ENCODE results near the gene SLC25A23.

Gene SLC25A23

DNA sequence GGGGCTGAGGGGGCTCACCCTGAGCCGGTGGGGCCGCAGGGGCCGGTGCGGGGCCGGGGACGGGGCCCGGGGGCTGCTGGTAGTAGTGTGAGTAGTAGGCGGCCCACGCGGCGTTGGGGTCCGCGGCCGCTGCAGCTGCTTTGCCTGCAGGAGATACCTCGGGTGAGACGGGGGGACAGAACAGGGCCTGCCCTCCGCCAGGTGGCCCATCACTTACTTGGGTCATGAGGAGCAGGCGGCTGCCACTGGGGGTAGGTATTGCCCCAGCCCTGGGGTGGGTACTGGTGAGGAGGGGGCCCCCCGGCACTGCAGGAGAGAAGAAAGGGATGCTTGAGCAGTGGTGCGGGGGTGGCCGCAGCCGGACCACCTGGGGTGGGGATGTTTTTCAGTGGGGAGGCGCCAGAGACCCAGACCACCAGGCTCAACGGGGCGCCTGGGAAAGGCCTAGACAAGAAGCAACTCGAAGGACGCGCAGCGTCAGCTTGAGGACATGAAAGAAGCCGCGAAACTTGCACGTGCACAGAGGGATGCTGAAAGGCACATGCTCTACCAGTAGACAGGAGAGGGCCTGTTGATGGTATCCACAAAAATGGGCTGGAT, 43.9 kb downstream of the SLC25A23 start:
- TF ChIP-seq SIN3A (IDR thresholded peaks at IDR 0.05; ENCODE audit: borderline replicate concordance, insufficient read depth, low read length) (no peak), FOXP2 (optimal IDR thresholded peaks at IDR 0.05; ENCODE audit: borderline replicate concordance, extremely low read depth, extremely low read length, insufficient read depth) (no peak), POLR2AphosphoS5 (IDR thresholded peaks at IDR 0.05; ENCODE audit: low read depth, low read length) (no peak), TAF1 (IDR thresholded peaks at IDR 0.05; ENCODE audit: borderline replicate concordance, insufficient read depth, low read length) (no peak)
- TF ChIP-seq, protein P1, sequence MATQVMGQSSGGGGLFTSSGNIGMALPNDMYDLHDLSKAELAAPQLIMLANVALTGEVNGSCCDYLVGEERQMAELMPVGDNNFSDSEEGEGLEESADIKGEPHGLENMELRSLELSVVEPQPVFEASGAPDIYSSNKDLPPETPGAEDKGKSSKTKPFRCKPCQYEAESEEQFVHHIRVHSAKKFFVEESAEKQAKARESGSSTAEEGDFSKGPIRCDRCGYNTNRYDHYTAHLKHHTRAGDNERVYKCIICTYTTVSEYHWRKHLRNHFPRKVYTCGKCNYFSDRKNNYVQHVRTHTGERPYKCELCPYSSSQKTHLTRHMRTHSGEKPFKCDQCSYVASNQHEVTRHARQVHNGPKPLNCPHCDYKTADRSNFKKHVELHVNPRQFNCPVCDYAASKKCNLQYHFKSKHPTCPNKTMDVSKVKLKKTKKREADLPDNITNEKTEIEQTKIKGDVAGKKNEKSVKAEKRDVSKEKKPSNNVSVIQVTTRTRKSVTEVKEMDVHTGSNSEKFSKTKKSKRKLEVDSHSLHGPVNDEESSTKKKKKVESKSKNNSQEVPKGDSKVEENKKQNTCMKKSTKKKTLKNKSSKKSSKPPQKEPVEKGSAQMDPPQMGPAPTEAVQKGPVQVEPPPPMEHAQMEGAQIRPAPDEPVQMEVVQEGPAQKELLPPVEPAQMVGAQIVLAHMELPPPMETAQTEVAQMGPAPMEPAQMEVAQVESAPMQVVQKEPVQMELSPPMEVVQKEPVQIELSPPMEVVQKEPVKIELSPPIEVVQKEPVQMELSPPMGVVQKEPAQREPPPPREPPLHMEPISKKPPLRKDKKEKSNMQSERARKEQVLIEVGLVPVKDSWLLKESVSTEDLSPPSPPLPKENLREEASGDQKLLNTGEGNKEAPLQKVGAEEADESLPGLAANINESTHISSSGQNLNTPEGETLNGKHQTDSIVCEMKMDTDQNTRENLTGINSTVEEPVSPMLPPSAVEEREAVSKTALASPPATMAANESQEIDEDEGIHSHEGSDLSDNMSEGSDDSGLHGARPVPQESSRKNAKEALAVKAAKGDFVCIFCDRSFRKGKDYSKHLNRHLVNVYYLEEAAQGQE (IDR thresholded peaks at IDR 0.05; ENCODE audit: insufficient read depth in 1 of 2, low read depth in 2 of 2, low read length in 2 of 2): no peak

DNA sequence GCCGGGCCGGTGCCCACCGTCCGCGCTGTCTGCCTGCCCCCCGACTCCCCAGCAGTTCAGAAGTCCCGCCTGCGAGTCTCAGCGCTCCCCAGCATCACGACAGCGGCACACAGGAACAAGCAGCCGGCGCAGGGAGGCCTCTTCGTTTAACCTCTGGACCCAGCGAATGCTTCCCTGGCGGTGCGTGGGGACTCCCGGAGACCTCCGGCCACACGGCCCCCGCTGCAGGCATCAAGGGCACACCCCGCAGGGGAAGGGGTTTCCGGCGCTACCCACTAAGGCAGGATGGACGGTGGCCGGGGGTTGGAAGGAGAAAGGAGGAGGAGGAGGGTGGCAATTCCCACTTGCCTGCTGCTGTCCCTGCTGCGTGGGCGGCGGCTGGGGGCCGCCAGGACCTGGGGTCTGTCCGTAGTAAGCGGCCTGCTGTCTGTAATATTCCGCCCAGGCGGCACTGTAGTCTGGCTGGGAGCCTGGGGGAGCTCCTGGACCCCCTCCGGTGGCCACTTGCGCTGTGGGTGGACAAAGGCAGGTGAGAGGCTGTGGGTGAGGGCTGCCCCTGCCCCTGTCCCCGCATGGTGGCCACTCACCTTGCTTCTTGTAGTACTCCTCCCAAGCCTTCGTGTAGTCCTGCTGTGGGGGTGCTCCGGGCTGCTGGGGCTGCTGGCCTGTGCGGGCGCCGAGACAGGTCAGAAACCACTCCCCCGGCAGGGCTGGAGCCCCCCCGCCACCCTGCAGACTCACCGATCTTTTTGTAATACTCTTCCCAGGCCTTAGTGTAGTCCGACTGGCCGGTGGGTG, 44.6 kb downstream of the SLC25A23 start:
- TF ChIP-seq FOXP2 (optimal IDR thresholded peaks at IDR 0.05; ENCODE audit: borderline replicate concordance, extremely low read depth, extremely low read length, insufficient read depth): no peak
- TF ChIP-seq SIN3A (IDR thresholded peaks at IDR 0.05; ENCODE audit: borderline replicate concordance, insufficient read depth, low read length): no peak
- no peak for TF ChIP-seq TAF1 (IDR thresholded peaks at IDR 0.05; ENCODE audit: borderline replicate concordance, insufficient read depth, low read length)
- TF ChIP-seq POLR2AphosphoS5 (IDR thresholded peaks at IDR 0.05; ENCODE audit: low read depth, low read length): no peak
- TF ChIP-seq, protein P1 (IDR thresholded peaks at IDR 0.05; ENCODE audit: insufficient read depth in 1 of 2, low read depth in 2 of 2, low read length in 2 of 2): no peak

DNA sequence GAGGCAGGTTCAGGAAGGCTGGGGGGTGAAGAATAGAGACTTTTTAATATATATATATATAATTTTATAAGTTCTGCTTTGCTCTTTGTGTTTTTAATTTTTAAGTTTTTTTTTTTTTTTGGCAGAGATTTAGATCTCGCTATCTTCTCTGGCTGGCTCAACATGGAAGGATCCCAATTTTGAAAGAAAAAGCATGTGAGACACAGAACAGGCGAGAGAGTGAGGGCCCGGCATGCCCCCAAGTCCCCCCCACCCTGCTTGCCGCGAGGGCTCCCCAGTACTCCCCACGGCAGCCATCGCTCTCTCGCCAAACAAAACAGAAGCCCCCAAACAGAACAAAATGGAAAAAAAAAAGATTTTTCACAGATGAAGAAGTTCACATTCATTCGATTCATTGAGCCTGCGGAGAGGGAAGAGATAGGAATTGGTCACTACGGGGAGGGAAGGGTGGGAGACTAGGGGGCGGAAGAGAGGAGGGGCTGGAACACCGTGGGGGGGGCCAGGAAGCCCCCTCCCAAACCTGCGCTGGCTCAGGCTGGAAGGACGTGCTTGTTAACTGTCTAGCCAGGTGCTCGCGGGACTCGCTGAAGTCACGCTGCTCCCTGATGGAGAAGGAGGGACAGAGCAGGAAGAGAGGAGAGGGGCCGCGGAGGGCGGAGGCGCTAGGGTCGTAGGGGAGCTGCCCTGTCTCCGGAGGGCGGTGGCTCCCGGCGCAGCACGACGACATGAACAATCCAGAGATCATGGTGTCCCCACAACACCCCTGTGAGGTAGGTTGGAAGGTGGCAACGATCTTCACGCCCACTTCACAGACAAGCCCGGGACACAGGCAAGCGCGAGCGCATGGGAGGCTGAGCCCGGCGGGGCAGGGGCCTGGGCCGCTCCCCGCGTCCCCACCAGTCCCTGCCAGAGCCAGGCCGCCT, 45.6 kb downstream of the SLC25A23 start:
- TF ChIP-seq, protein P1 (IDR thresholded peaks at IDR 0.05; ENCODE audit: insufficient read depth in 1 of 2, low read depth in 2 of 2, low read length in 2 of 2): no peak
- TF ChIP-seq TAF1 (IDR thresholded peaks at IDR 0.05; ENCODE audit: borderline replicate concordance, insufficient read depth, low read length) (no peak), POLR2AphosphoS5 (IDR thresholded peaks at IDR 0.05; ENCODE audit: low read depth, low read length) (no peak), FOXP2 (optimal IDR thresholded peaks at IDR 0.05; ENCODE audit: borderline replicate concordance, extremely low read depth, extremely low read length, insufficient read depth) (no peak), SIN3A (IDR thresholded peaks at IDR 0.05; ENCODE audit: borderline replicate concordance, insufficient read depth, low read length) (no peak)

DNA sequence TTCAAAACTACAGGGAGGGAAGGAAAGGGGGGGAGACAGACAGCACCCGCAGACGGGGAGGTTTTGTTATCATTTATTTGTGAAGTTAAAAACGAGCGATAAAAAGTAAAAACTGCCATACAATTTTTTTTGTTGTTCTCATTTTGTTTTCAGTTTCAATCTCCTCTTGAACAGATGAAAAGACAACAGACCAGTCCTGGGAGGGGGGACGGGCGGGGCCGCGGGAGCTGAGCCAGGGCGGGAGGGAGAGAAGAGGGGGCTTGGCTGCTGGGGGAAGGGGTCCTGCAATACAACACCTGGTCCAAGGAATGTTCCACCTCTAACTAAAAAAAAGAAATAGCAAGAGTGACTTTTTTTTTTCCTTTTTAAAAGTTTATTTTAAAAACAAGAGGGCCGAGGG, 46.3 kb downstream of the SLC25A23 start:
- TF ChIP-seq FOXP2 (optimal IDR thresholded peaks at IDR 0.05; ENCODE audit: borderline replicate concordance, extremely low read depth, extremely low read length, insufficient read depth) (no peak), TAF1 (IDR thresholded peaks at IDR 0.05; ENCODE audit: borderline replicate concordance, insufficient read depth, low read length) (no peak), SIN3A (IDR thresholded peaks at IDR 0.05; ENCODE audit: borderline replicate concordance, insufficient read depth, low read length) (no peak), POLR2AphosphoS5 (IDR thresholded peaks at IDR 0.05; ENCODE audit: low read depth, low read length) (no peak)
- TF ChIP-seq, protein P1 (IDR thresholded peaks at IDR 0.05; ENCODE audit: insufficient read depth in 1 of 2, low read depth in 2 of 2, low read length in 2 of 2): no peak

All from PFSK-1 (cell line).